HUES64 (cell line): ENCODE results near the gene AHSP.

Experiments used
- H3K27ac ChIP-seq: 2 replicates; pipeline ENCODE4 v1.7.0; 2013; ENCODE audit warnings: low read depth, low read length, inconsistent platforms
- H3K27me3 ChIP-seq: 2 replicates; pipeline ENCODE4 v1.6.1; 2013; ENCODE audit warnings: mild to moderate bottlenecking, low read length; ENCODE audit not compliant: insufficient read depth
- H3K36me3 ChIP-seq: 2 replicates; pipeline ENCODE4 v1.6.1; 2013; ENCODE audit warnings: mild to moderate bottlenecking, low read length; ENCODE audit not compliant: insufficient read depth
- H3K4me1 ChIP-seq: 2 replicates; pipeline ENCODE4 v1.6.1; 2013; ENCODE audit warnings: mild to moderate bottlenecking, low read length, moderate library complexity; ENCODE audit not compliant: insufficient read depth
- H3K4me3 ChIP-seq: 2 replicates; pipeline ENCODE4 v1.5.1; 2013; ENCODE audit warnings: mild to moderate bottlenecking, low read length, moderate library complexity
- H3K9ac ChIP-seq: 2 replicates; pipeline ENCODE4 v1.6.1; 2013; ENCODE audit warnings: mild to moderate bottlenecking, low read depth, low read length
- H3K9me3 ChIP-seq: 2 replicates; pipeline ENCODE4 v1.6.1; 2013; ENCODE audit warnings: low read depth, low read length; ENCODE audit not compliant: insufficient read depth
- WGBS: fragments of 150-250, 120-280 bp; methylation state at CpG from one replicate; pipeline ENCODE4 v1.1.7; 2013; ENCODE audit warnings: missing lambda C conversion rate; 5-methylcytosine and 5-hydroxymethylcytosine counted together

The AHSP gene

GRCh38 chr16:31487720-31488467, 39.8 kb upstream of the AHSP start:
- H3K36me3 ChIP-seq = peaks cover 25% of the 10 kb centered on the region
- no peaks in the 10 kb centered on the region for H3K9me3 ChIP-seq
- peaks cover 52% of the 10 kb centered on the region for H3K27me3 ChIP-seq
- 0 out of 2 replicates have a peak, but pooled peaks cover 2% of the 10 kb centered on the region for H3K4me1 ChIP-seq
- WGBS = under 1% methylated on average over 60 of the region's 60 CpGs
- peak overlapping the region; percentile 66 for H3K4me3 ChIP-seq
- H3K27ac ChIP-seq = no peak overlapping the region
- peak overlapping the region; percentile 51; the same call in 1 of the 2 replicates for H3K9ac ChIP-seq

- 47% methylated on average over 77 of the region's 77 CpGs for WGBS
Measured at GRCh38 chr16:31488468-31489297, 39.0 kb upstream of the AHSP start.

GRCh38 chr16:31489298-31489564, 38.5 kb upstream of the AHSP start:
- WGBS = 91% methylated on average over 7 of the region's 7 CpGs
- Histone ChIP-seq H3K27ac (no peak overlapping the region), H3K9me3 (no peaks in the 10 kb centered on the region), H3K4me1 (0 out of 2 replicates have a peak, but pooled peaks cover 2% of the 10 kb centered on the region), H3K9ac (no peak overlapping the region), H3K36me3 (peaks cover 31% of the 10 kb centered on the region), H3K4me3 (no peak overlapping the region), H3K27me3 (peaks cover 52% of the 10 kb centered on the region)

More at GRCh38 chr16:31488468-31489297, 39.0 kb upstream of the AHSP start:
- Histone ChIP-seq H3K36me3 (peaks cover 31% of the 10 kb centered on the region), H3K9me3 (no peaks in the 10 kb centered on the region), H3K9ac (peak overlapping the region; percentile 51; the same call in 1 of the 2 replicates), H3K4me3 (peak overlapping the region; percentile 66), H3K27ac (no peak overlapping the region), H3K27me3 (peaks cover 52% of the 10 kb centered on the region), H3K4me1 (0 out of 2 replicates have a peak, but pooled peaks cover 2% of the 10 kb centered on the region)

- Histone ChIP-seq H3K27ac (no peak overlapping the region), H3K9ac (no peak overlapping the region), H3K36me3 (peaks cover 31% of the 10 kb centered on the region), H3K4me1 (0 out of 2 replicates have a peak, but pooled peaks cover under 1% of the 10 kb centered on the region), H3K9me3 (no peaks in the 10 kb centered on the region), H3K4me3 (no peak overlapping the region), H3K27me3 (peaks cover 49% of the 10 kb centered on the region)
- 94% methylated on average over 22 of the region's 22 CpGs for WGBS
Measured at GRCh38 chr16:31489616-31490584, 37.8 kb upstream of the AHSP start.

GRCh38 chr16:31491778-31492418, 35.8 kb upstream of the AHSP start:
- Histone ChIP-seq H3K9me3 (no peaks in the 10 kb centered on the region), H3K27me3 (peaks cover 29% of the 10 kb centered on the region), H3K27ac (no peak overlapping the region), H3K4me3 (no peak overlapping the region), H3K36me3 (peaks cover 39% of the 10 kb centered on the region), H3K9ac (no peak overlapping the region), H3K4me1 (no peaks in the 10 kb centered on the region)
- 95% methylated on average over 8 of the region's 8 CpGs for WGBS

GRCh38 chr16:31493506-31494125, 34.1 kb upstream of the AHSP start:
- H3K27ac ChIP-seq = no peak overlapping the region
- H3K9ac ChIP-seq = no peak overlapping the region
- H3K27me3 ChIP-seq = peaks cover 12% of the 10 kb centered on the region
- peaks cover 48% of the 10 kb centered on the region for H3K36me3 ChIP-seq
- WGBS = 96% methylated on average over 17 of the region's 18 CpGs
- H3K4me1 ChIP-seq = no peaks in the 10 kb centered on the region
- no peak overlapping the region for H3K4me3 ChIP-seq
- H3K9me3 ChIP-seq = no peaks in the 10 kb centered on the region

GRCh38 chr16:31496670-31497069, 31.0 kb upstream of the AHSP start:
- WGBS = 91% methylated on average over 10 of the region's 10 CpGs
- Histone ChIP-seq H3K27ac (no peak overlapping the region), H3K27me3 (no peaks in the 10 kb centered on the region), H3K4me3 (no peak overlapping the region), H3K9me3 (no peaks in the 10 kb centered on the region), H3K36me3 (peaks cover 43% of the 10 kb centered on the region; the same call in 1 of the 2 replicates), H3K4me1 (peaks cover 4% of the 10 kb centered on the region), H3K9ac (no peak overlapping the region)

- peaks cover 12% of the 10 kb centered on the region for H3K4me1 ChIP-seq
- no peak overlapping the region for H3K9ac ChIP-seq
- no peaks in the 10 kb centered on the region for H3K27me3 ChIP-seq
- H3K4me3 ChIP-seq = no peak overlapping the region
- no peak overlapping the region for H3K27ac ChIP-seq
- peaks cover 28% of the 10 kb centered on the region; the same call in 1 of the 2 replicates for H3K36me3 ChIP-seq
- no peaks in the 10 kb centered on the region for H3K9me3 ChIP-seq
- WGBS = 92% methylated on average over 8 of the region's 8 CpGs
Measured at GRCh38 chr16:31498493-31498892, 29.2 kb upstream of the AHSP start.

GRCh38 chr16:31499928-31500327, 27.8 kb upstream of the AHSP start:
- Histone ChIP-seq H3K9me3 (no peaks in the 10 kb centered on the region), H3K4me1 (peaks cover 12% of the 10 kb centered on the region), H3K27me3 (no peaks in the 10 kb centered on the region), H3K36me3 (peaks cover 26% of the 10 kb centered on the region; the same call in 1 of the 2 replicates), H3K9ac (no peak overlapping the region), H3K4me3 (no peak overlapping the region), H3K27ac (no peak overlapping the region)
- 94% methylated on average over 8 of the region's 8 CpGs for WGBS
